Keratinocyte (primary cell): ENCODE measurements around the gene ARHGAP31. TPM values are rescaled to one million over a fixed set of nuclear protein-coding genes. Genes with fewer than 3 reads are reported as not detected.
"Not testable (repeated sequence)": the region's sequence is repeated elsewhere in the genome, so short reads cannot be mapped to it uniquely, and the experiment has no call there.

Experiments used
- DNase-seq: peaks from one replicate; pipeline ENCODE4 v3.0.0-alpha.2; 2011; ENCODE audit warnings: low read depth, missing footprints, low spot score
- FAIRE-seq: peaks from 2 replicates; lab custom pipeline; 2011; peaks lifted over from hg19 to GRCh38; lab: Jason Lieb, UNC
- H2AFZ ChIP-seq: 2 replicates; pipeline ENCODE4 v1.6.0; 2012; ENCODE audit warnings: low read length, control low read depth, inconsistent platforms; ENCODE audit not compliant: control insufficient read depth
- H3K27ac ChIP-seq: 2 replicates; pipeline ENCODE4 v1.5.1; 2011; ENCODE audit warnings: low read length; ENCODE audit not compliant: control insufficient read depth, insufficient read depth
- H3K27me3 ChIP-seq: 3 replicates; pipeline ENCODE4 v1.6.0; 2011; ENCODE audit warnings: low read length; ENCODE audit not compliant: control insufficient read depth, insufficient read depth; ENCODE audit errors: extremely low read depth
- H3K36me3 ChIP-seq, 2 experiments: 2 replicates in 1 of 2; 3 replicates in 1 of 2; pipeline ENCODE4 v1.5.1; 2011; ENCODE audit warnings: low read length in 2 of 2, mild to moderate bottlenecking in 1 of 2; ENCODE audit not compliant: control insufficient read depth in 2 of 2, insufficient read depth in 2 of 2; ENCODE audit errors: extremely low read depth in 1 of 2
- H3K4me1 ChIP-seq: 3 replicates; pipeline ENCODE4 v1.5.1; 2011; ENCODE audit warnings: low read length; ENCODE audit not compliant: control insufficient read depth, insufficient read depth; ENCODE audit errors: extremely low read depth
- H3K4me2 ChIP-seq: 3 replicates; pipeline ENCODE4 v1.6.0; 2011; ENCODE audit warnings: low read depth, low read length; ENCODE audit not compliant: control insufficient read depth, insufficient read depth; ENCODE audit errors: extremely low read depth
- H3K4me3 ChIP-seq, 3 experiments: fragments of 200-600 bp in 1 of 3; sonication (generic) in 1 of 3; 2 replicates in 2 of 3; 3 replicates in 1 of 3; pipeline ENCODE4 v1.5.1; 2011 to 2016; ENCODE audit warnings: low read length in 3 of 3, mild to moderate bottlenecking in 3 of 3, control low read depth in 2 of 3, inconsistent platforms in 1 of 3, low read depth in 1 of 3, mixed read lengths in 1 of 3, mixed run types in 1 of 3, moderate library complexity in 1 of 3; ENCODE audit not compliant: control insufficient read depth in 2 of 3, insufficient read depth in 2 of 3; ENCODE audit errors: extremely low read depth in 1 of 3
- H3K79me2 ChIP-seq: 2 replicates; pipeline ENCODE4 v1.6.0; 2012; ENCODE audit warnings: low read length; ENCODE audit not compliant: control insufficient read depth, insufficient read depth
- H3K9ac ChIP-seq: 3 replicates; pipeline ENCODE4 v1.6.0; 2011; ENCODE audit warnings: low read length; ENCODE audit not compliant: control insufficient read depth, insufficient read depth; ENCODE audit errors: extremely low read depth
- H3K9me1 ChIP-seq: 3 replicates; pipeline ENCODE4 v1.6.0; 2011; ENCODE audit warnings: low read length; ENCODE audit not compliant: control insufficient read depth, insufficient read depth; ENCODE audit errors: extremely low read depth
- H3K9me3 ChIP-seq: 2 replicates; pipeline ENCODE4 v1.5.1; 2012; ENCODE audit warnings: low read depth, low read length; ENCODE audit not compliant: control insufficient read depth
- H4K20me1 ChIP-seq: 3 replicates; pipeline ENCODE4 v1.6.0; 2011; ENCODE audit warnings: low read length; ENCODE audit not compliant: control insufficient read depth, insufficient read depth; ENCODE audit errors: extremely low read depth
- CTCF ChIP-seq, 3 experiments: IDR thresholded peaks in 1 of 3; conservative IDR thresholded peaks in 1 of 3; optimal IDR thresholded peaks in 1 of 3; 2 replicates in 2 of 3; 3 replicates in 1 of 3; pipeline versions ENCODE3 to v1.5.1; 2011; ENCODE audit warnings: low read length in 3 of 3, mild to moderate bottlenecking in 3 of 3, moderate library complexity in 2 of 3, control low read depth in 1 of 3, inconsistent platforms in 1 of 3; ENCODE audit not compliant: insufficient read depth in 2 of 3; ENCODE audit errors: extremely low read depth in 1 of 3
- EZH2 ChIP-seq: IDR thresholded peaks from one replicate; pipeline ENCODE4 v1.6.1; 2012; ENCODE audit warnings: inconsistent platforms, mild to moderate bottlenecking, low read length, moderate library complexity
- dilution Hi-C: fragments of 300-500 bp; cut with MboI; formaldehyde crosslinking; loops from one replicate; pipeline ENCODE4 v1.7.0; 2020; ENCODE audit warnings: low sequenced_read_pairs; ENCODE audit not compliant: extremely low pct_ligation_motif_present
- polyA plus RNA-seq, 5 experiments: library from polyadenylated mRNA; depleted of rRNA in 3 of 5; stranded (reverse) in 3 of 5; stranded (forward) in 1 of 5; unstranded in 1 of 5; fragments of >200 nt; gene quantifications; 1 replicate in 1 of 5; 2 replicates in 3 of 5; 3 replicates in 1 of 5; pipeline versions ENCODE4 v1.2.1 to v1.2.3, GENCODE V29; 2011 to 2012; ENCODE audit warnings: missing spikeins in 2 of 5, low read depth in 1 of 5, low replicate concordance in 1 of 5

ARHGAP31 gene
- polyA plus RNA-seq, 1 donor (not counting 4 experiments of a cell fraction or from before 2014, with no cell fraction given), result 3.0 TPM

- H4K20me1 ChIP-seq, result no peaks in the 10 kb centered on the region
- H3K27ac ChIP-seq, result no peak overlapping the region
- no peak overlapping the region for H2AFZ ChIP-seq
- no peak overlapping the region for H3K4me2 ChIP-seq
- no peaks in the 10 kb centered on the region for H3K79me2 ChIP-seq
- H3K4me3 ChIP-seq, result no peak overlapping the region
- DNase-seq (no peak), FAIRE-seq (no peak)
- H3K27me3 ChIP-seq, result no peaks in the 10 kb centered on the region
- dilution Hi-C loops, result no loop called here
- H3K36me3 ChIP-seq, result no peaks in the 10 kb centered on the region
- H3K9me1 ChIP-seq, result no peaks in the 10 kb centered on the region
- H3K9me3 ChIP-seq, result no peaks in the 10 kb centered on the region
- no peak overlapping the region for H3K9ac ChIP-seq
- peaks cover 19% of the 10 kb centered on the region for H3K4me1 ChIP-seq
- no peak for TF ChIP-seq EZH2
These were observed 11.1 kb downstream of the ARHGAP31 start for GRCh38 chr3:119305286-119305685.

GRCh38 chr3:119306378-119306777, 12.2 kb downstream of the ARHGAP31 start:
- DNase-seq, FAIRE-seq, H3K79me2 ChIP-seq, dilution Hi-C loops, H3K4me3 ChIP-seq, H2AFZ ChIP-seq, H4K20me1 ChIP-seq, H3K9me1 ChIP-seq, H3K36me3 ChIP-seq, H3K9ac ChIP-seq, H3K27ac ChIP-seq, H3K9me3 ChIP-seq, H3K4me2 ChIP-seq, H3K27me3 ChIP-seq: not testable (repeated sequence)
- peaks cover 24% of the 10 kb centered on the region for H3K4me1 ChIP-seq

- H3K4me3 ChIP-seq, result no peak overlapping the region
- H2AFZ ChIP-seq, result no peak overlapping the region
- no peak for TF ChIP-seq CTCF (optimal IDR thresholded peaks at IDR 0.05 in 1 of 3, IDR thresholded peaks at IDR 0.05 in 1 of 3, conservative IDR thresholded peaks at IDR 0.05 in 1 of 3; ENCODE audit: extremely low read depth in 1 of 3, insufficient read depth in 2 of 3, low read length in 3 of 3)
- TF ChIP-seq EZH2, result no peak
- FAIRE-seq (no peak), DNase-seq (no peak)
- no peaks in the 10 kb centered on the region for H3K79me2 ChIP-seq
- dilution Hi-C loops, result no loop called here
- H3K9ac ChIP-seq, result no peak overlapping the region
- no peaks in the 10 kb centered on the region for H4K20me1 ChIP-seq
- H3K27ac ChIP-seq, result no peak overlapping the region
- H3K9me3 ChIP-seq, result no peaks in the 10 kb centered on the region
- H3K9me1 ChIP-seq, result no peaks in the 10 kb centered on the region
- H3K27me3 ChIP-seq, result no peaks in the 10 kb centered on the region
- no peaks in the 10 kb centered on the region for H3K36me3 ChIP-seq
- peaks cover 30% of the 10 kb centered on the region for H3K4me1 ChIP-seq
- H3K4me2 ChIP-seq, result no peak overlapping the region
These were observed 14.2 kb downstream of the ARHGAP31 start for GRCh38 chr3:119308355-119308754.
